ENCODE data around the gene TTC34. TPM values are rescaled to one million over a fixed set of nuclear protein-coding genes. Genes with fewer than 3 reads are reported as not detected.
A peak's percentile ranks its signal among the peaks of the same experiment; 100 is the strongest.
"Not testable (repeated sequence)": the region's sequence is repeated elsewhere in the genome, so short reads cannot be mapped to it uniquely, and the experiment has no call there.

TTC34 gene
- total and polyA plus RNA-seq, 8 donors, result 0.18 to 0.99 (median 0.44) TPM

DNA sequence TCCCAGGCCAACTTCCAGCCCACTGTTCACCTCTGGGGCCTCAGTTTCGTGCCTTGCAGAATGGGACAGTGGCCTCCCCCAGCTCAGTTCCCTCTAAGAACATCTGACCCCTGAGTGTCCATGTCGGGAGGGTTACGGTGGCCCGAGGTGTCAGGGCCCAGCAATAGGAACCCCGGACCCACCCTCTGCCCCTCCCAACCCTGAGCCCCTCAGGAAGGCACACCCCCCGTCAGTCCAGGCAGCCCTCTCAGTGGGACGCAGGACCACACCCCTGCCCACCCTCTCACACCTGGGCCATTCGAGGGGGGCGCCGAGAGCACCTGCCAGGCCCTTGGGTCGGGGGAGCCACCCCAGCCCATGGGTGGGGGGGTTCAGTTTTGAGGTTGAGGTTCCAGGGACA lies 447 bp downstream of the TTC34 start:
- no peaks in the 10 kb centered on the region for H3K4me1 ChIP-seq
- H3K27ac ChIP-seq, result no peak overlapping the region
- intact Hi-C loops (cut with DNase I), result no loop called here
- H3K4me3 ChIP-seq, result no peak overlapping the region
- ATAC-seq (no peak), DNase-seq (peak in 1 of 6 donors; percentile 50), FAIRE-seq (no peak)
- no peaks in the 10 kb centered on the region for H3K9me3 ChIP-seq
- no peak for TF ChIP-seq CTCF (IDR thresholded peaks at IDR 0.05)
- no peaks in the 10 kb centered on the region for H3K27me3 ChIP-seq
- 47 to 73% methylated on average over 11 of the region's 11 CpGs for WGBS, 2 donors
- no peaks in the 10 kb centered on the region for H3K36me3 ChIP-seq

GRCh38 chr1:2800664-2801045 lies 838 bp downstream of the TTC34 start:
- no peaks in the 10 kb centered on the region for H3K9me3 ChIP-seq
- ATAC-seq, result no peak
- no peaks in the 10 kb centered on the region for H3K36me3 ChIP-seq
- no peaks in the 10 kb centered on the region for H3K27me3 ChIP-seq
- intact Hi-C loops (cut with DNase I), result no loop called here
- H3K4me3 ChIP-seq, result no peak overlapping the region
- 54 to 63% methylated on average over 8 to 12 of the region's 12 CpGs for WGBS, 2 donors
- no peak for TF ChIP-seq CTCF (IDR thresholded peaks at IDR 0.05)
- peak in 1 of 6 donors; percentile 49 for DNase-seq
- no peaks in the 10 kb centered on the region for H3K4me1 ChIP-seq
- no peak for FAIRE-seq
- H3K27ac ChIP-seq, result no peak overlapping the region

DNA sequence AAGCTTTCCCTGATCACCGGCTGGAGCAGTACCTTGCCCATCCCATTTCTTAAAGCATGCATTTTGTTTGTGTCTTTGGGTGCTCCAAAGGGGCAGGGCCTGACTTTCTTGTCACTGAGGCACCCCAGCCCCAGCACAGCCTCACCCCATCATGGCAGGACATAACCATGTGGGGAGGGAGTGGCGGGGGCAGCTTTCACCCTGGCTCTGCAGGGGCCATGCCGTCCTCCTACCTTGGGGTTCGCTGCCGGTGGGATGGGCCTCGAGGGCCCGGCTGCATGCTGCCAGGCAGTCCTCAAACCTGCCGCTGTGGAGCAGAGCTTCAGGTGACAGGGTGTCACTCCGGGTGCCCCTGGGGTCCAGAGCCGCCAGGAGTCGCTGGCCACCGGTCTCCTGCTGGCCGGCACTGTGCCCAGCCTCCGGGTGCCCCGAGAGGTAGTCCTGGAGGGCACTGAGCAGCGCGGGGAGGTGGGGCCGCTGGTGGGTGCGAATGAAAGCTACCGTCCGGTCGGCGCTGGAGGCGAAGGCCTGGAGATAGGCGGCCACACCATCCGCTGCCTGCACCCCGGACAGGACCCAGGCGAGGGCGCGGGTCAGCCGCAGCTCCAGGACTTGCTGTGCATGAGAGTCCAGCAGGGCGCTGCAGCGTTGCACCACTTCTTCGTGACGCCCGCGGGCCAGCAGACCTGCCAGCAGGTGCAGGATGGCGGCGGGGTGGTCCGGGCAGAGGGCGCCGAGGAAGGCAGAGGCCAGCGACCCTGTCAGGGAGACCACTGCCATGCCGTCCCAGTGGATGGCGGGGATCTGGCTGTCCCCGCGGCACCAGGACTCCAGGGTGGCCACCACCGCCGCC lies 1.5 kb downstream of the TTC34 start:
- WGBS, 2 donors, result 71 to 83% methylated on average over 45 to 49 of the region's 49 CpGs
- intact Hi-C loops (cut with DNase I), result no loop called here
- no peaks in the 10 kb centered on the region for H3K9me3 ChIP-seq
- no peaks in the 10 kb centered on the region for H3K36me3 ChIP-seq
- H3K4me3 ChIP-seq, result no peak overlapping the region
- no peaks in the 10 kb centered on the region for H3K4me1 ChIP-seq
- FAIRE-seq (no peak), DNase-seq (peak in 2 of 6 donors; percentile 52 to 65), ATAC-seq (no peak)
- no peak overlapping the region for H3K27ac ChIP-seq
- H3K27me3 ChIP-seq, result no peaks in the 10 kb centered on the region
- no peak for TF ChIP-seq CTCF (IDR thresholded peaks at IDR 0.05)

DNA sequence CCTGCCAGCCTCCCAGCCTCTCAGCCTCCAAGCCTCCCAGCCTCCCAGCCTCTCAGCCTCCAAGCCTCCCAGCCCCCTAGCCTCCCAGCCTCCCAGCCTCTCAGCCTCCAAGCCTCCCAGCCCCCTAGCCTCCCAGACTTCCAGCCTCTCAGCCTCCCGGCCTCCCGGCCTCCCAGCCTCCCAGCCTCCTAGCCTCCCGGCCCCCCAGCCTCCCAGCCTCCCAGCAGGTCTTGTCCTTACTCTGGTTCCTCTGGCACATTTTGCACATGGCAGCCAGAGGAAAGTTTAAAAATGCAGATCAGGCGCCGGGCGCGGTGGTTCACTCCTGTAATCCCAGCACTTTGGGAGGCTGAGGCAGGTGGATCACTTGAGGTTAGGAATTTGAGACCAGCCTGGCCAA lies 2.5 kb downstream of the TTC34 start:
- WGBS, 2 donors, result 91% methylated on average over 7 of the region's 7 CpGs
- FAIRE-seq; H3K4me3 ChIP-seq; ATAC-seq; H3K27me3 ChIP-seq; intact Hi-C loops (cut with DNase I); H3K4me1 ChIP-seq; H3K27ac ChIP-seq; H3K36me3 ChIP-seq; H3K9me3 ChIP-seq: not testable (repeated sequence)
- DNase-seq, result peak in 2 of 6 donors; percentile 24 to 28

- intact Hi-C loops (cut with DNase I), result no loop called here
- FAIRE-seq (no peak), ATAC-seq (no peak), DNase-seq (peak in 1 of 6 donors; percentile 7)
- H3K36me3 ChIP-seq, result no peaks in the 10 kb centered on the region
- H3K27ac ChIP-seq, result no peak overlapping the region
- 45 to 55% methylated on average over 6 of the region's 6 CpGs for WGBS, 2 donors
- no peaks in the 10 kb centered on the region for H3K4me1 ChIP-seq
- no peak for TF ChIP-seq CTCF (IDR thresholded peaks at IDR 0.05)
- no peak overlapping the region for H3K4me3 ChIP-seq
- H3K9me3 ChIP-seq, result no peaks in the 10 kb centered on the region
- H3K27me3 ChIP-seq, result no peaks in the 10 kb centered on the region
These were observed 3.8 kb downstream of the TTC34 start for GRCh38 chr1:2797741-2798016.

Measured in pancreas (tissue), 10 donors.